HG03520 (cell line): ENCODE data around the gene TMEM88.
"Not testable (repeated sequence)": the region's sequence is repeated elsewhere in the genome, so short reads cannot be mapped to it uniquely, and the experiment has no call there.

Experiments used
- ATAC-seq: cut with Tn5 transposase; IDR thresholded peaks from one replicate; pipeline ENCODE4 v1.9.1; 2021; ENCODE audit warnings: mild to moderate bottlenecking, moderate library complexity; ENCODE audit not compliant: unreplicated experiment

The TMEM88 gene, protein sequence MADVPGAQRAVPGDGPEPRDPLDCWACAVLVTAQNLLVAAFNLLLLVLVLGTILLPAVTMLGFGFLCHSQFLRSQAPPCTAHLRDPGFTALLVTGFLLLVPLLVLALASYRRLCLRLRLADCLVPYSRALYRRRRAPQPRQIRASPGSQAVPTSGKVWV

DNA sequence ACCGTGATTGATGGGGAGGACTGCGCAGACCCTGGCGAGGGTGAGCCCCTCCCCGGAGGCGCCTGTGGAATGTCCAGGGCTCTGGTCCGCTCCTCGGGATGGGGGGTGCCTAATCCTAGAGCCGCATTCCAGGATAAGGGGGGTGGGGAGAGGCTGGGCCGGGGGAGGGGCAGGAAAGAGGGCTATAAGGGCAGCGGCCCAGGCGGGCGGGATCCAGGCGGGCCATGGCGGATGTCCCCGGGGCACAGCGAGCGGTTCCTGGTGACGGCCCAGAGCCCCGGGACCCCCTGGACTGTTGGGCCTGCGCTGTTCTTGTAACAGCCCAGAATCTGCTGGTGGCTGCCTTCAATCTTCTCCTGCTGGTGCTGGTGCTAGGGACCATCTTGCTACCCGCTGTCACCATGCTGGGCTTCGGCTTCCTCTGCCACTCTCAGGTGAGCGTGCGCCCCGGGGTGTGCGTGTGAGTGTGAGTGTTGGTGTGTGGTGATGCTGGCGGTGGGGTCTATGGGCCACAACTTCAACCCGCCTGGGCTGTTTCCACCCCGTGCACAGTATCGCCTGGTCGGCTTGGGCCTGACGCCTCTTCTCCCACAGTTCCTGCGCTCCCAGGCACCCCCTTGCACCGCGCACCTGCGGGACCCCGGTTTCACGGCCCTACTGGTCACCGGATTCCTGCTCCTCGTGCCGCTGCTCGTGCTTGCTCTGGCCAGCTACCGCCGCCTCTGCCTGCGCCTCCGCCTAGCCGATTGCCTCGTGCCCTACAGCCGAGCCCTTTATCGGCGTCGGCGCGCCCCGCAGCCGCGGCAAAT lies at the start of gene TMEM88:
Gene TMEM88, plus strand, starts transcription at position 216 of the 809 bp plus-strand sequence. Its CDS starts 9 bp downstream, at position 225.
- ATAC-seq: no peak

DNA sequence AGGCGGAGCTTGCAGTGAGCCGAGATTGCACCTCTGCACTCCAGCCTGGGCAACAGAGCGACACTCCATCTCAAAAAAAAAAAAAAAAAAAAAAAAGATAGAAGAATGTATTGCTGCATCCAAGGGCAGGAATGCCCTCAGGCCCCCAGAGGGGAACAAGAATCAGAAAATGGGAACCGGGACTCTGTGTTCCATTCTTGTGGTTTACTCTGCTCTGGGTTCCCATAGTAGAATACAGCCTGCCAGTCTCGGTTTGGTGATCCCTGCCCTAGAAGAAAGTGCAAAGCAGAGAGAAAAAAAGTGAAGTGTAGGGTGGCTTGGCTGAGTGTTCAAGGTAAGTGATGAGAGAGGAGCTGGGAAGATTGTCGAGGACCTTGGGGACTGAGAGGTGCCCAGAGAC lies 48.3 kb upstream of the TMEM88 start:
- no peak for ATAC-seq

DNA sequence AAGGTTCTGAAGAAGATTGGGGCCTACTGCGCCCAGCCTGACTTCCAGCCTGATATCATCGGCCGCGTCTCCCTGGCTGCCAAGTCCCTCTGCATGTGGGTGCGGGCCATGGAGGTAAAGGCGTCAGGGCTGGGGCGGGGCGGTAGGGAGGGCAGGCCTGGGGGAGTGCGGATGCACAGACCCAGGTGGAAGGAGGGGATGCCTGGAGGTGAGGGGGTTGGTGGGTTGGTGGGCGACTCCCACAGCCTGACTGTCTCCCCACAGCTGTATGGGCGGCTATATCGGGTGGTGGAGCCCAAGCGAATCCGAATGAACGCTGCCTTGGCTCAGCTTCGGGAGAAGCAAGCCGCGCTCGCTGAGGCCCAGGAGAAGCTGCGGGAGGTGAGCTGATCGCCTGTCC lies 47.7 kb upstream of the TMEM88 start:
- ATAC-seq: no peak

DNA sequence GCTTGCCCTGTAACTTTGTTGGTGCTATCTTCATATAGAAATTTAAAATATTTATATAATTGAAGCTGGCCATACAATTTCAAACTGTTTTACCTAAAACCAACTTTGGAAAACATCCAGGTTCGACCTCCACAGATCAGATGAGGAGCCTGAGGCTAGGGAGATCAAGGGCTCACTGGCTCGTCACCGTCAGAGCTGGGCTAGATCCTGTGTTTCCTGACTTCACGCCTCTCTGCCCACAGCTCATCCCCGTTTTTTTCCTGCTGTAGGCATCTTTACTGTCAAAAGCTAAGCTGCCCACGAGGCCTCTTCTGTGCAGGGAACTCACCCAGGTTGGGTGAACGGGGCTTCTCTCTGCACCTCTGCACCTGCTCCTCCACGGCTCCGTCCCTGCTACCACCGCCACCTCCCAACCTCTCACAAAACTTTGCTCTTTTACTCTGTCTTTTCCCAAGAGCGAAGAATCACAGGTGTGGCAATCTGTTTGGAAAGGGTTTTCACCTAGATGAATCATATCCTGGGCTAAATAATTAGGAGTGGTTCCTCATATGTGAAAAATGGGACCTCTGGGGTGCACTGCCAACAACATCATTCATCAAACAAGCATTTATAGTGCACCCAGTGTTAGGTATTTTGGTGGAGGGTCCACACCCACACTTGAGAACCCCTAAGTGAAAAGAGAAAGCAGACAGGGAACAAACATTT lies 45.6 kb upstream of the TMEM88 start:
- no peak for ATAC-seq

DNA sequence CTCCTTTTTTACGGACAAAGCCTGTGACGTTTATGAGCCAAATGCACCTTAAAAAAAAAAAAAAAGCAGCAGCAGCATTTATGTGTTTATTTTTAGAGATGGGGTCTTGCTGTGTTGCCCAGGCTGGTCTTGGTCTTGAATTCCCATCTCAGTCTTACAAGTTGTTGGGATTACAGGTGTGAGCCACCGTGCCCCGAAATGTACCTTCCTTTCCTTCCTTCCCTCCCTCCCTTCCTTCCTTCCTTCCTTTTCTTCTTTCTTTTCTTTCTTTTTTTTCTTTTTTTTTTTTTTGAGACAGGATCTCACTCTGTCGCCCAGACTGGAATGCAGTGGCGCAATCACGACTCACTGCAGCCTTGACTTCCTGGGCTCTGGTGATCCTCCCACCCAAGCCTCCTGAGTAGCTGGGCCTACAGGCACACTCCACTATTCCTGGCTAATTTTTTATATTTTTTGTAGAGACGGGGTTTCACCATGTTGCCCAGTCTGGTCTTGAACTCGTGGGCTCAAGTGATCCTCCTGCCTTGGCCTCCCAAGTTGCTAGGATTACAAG lies 45.0 kb upstream of the TMEM88 start:
- not testable (repeated sequence) for ATAC-seq

DNA sequence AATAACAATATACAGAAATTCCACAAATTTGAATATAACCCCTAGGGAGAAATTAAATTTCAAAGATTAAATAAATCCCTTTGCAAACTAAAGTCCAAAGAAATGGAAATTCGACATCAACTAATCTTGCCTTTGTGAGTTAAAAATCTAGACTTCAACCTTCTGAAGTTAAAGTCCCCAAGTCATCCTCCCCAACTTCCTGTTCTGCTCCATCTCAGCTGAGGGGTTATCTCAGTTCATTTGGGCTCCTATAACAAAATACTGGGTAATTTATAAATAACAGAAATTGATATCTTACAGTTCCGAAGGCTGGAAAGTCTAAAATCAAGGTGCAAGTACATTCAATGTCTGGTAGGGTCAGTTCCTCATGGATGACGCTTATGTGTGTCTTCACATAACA lies 43.6 kb upstream of the TMEM88 start:
- no peak for ATAC-seq

DNA sequence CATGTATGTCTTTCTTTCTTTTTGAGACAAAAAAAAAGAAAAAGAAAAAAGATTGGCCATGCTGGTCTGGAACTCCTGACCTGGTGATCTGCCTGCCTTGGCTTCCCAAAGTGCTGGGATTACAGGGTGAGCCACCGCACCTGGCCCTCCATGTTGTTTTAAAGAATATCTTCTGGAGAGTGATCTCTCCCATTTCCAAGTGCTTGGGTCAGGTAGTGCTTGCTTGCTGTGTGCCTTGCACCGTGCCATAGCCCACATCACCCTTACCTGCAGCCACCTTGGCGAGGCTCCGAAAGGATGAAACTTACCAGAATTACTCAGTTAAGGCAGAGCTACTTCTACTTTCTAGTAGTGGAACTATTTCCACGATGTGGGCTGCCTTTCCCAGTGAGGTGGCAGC lies 39.9 kb upstream of the TMEM88 start:
- ATAC-seq: no peak

DNA sequence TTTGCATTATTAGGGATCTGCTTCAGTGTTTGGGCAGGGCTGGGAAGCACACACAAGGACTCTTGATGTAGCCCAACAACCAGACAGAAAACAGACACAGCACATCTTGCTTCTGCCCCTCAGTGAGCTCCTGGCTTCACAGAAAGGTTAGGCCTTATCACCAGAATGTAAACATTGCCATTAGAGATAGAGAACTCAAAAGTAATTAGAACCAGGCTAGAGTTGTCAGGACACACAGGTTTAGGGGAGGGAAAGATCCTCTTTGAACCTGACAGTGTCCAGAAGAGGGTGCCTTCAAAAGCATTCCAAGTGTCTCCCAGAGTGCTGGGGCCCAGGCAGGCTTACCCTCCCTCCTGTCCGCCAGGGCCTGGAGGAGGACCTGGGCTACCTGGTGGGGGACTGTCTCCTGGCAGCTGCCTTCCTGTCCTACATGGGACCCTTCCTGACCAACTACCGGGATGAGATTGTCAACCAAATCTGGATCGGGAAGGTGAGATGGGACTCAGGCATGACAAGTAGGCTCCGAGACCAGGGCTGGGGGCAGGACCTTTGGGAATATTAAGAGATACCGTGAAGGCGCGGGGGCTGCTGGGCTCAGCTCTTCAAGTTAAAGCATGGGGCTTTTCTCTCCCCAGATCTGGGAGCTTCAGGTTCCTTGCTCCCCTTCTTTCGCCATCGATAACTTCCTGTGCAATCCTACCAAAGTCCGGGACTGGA lies 37.8 kb upstream of the TMEM88 start:
- no peak for ATAC-seq

DNA sequence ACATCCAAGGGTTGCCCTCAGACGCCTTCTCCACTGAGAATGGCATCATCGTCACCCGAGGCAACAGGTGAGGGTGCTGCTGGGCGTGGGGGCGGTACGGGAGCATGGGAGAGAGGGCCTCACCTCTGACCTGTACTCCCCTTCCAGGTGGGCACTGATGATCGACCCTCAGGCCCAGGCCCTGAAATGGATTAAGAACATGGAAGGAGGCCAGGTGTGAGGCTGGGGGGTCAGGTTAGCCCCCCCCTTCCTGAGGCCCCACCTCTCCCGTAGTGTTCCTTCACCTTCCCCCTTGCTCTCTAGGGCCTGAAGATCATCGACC lies 37.3 kb upstream of the TMEM88 start:
- ATAC-seq: no peak

DNA sequence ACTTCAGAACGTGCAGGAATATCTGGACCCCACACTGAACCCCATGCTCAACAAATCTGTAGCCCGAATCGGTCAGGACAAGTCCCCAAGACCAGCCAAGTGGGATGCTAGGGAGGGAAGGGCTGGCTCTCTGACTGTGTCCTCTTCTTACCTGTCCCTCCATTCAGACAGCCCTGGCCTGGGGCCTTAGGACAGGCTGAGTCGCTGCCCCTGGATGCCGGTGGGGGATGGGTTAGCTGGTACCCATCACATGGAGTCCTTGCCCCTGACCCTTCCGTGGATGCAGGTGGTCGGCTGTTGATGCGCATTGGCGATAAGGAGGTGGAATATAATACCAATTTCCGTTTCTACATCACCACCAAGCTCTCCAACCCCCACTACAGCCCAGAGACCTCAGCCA lies 36.8 kb upstream of the TMEM88 start:
- ATAC-seq: no peak

DNA sequence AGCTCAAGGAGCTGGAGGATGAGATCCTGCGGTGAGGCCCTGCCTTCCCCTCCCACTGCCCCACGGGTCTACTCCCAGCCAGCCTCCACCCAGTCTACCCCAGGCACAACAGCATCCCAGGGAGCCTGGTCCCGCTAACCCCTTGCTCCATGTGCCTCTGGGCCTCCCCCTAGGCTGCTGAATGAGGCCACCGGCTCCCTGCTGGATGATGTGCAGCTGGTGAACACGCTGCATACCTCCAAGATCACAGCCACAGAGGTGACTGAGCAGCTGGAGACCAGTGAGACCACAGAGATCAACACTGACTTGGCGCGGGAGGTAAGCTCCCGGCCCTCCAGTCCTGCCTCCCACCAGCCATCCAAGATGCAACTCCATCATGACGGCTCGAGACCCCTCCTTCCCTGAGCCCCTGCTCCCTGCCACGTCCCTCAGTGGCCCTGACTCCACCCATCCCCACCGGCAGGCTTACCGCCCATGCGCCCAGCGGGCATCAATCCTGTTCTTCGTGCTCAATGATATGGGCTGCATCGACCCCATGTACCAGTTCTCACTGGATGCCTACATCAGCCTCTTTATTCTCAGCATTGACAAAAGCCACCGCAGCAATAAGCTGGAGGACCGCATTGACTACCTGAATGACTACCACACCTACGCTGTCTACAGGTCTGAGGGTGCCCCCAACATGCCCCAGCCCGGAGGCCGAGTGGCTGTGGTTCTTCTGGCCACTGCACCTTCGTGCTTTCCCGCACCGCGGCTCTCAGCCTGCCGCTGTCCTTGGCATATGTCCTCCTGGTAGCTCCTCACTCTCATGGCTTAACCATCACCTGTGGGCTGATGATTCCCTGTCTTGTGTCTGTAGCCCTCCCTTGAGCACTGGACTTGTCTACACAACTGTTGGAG lies 35.9 kb upstream of the TMEM88 start:
- no peak for ATAC-seq

DNA sequence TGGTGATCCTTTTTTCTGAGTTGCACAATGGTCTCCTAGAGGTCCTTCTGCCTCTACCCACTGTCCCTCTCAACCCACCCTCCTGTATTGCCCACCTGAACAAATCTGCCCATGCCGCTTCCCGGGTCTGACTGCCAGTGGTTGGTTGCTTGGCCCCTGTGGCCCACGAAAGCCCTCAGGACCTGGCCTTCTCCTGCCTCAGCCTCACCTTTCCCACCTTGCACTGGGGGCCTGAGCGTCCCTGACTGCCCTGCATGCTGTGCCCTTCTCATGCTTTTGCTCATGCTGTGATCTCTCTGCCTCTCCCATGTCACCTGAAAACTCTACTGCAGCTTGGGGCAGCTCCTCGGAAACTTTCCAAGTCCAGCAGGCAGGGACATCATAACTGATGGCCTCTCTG lies 34.6 kb upstream of the TMEM88 start:
- ATAC-seq: no peak

DNA sequence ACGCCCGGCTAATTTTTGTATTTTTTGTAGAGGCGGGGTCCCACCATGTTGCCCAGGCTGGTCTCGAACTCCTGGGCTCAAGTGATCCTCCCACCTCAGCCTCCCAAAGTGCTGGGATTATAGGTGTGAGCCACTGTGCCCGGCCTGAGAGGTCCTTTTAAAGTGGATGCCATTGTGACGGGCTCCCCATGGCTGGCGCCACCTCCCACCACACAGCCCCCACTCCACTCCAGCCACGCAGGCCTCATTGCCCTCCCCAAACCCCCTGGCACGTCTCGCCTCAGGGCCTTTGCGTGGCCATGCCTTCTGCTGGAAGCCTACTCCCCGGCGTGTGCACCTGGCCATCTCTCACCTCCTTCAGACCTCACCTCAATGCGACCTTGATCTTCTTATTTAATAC lies 32.7 kb upstream of the TMEM88 start:
- ATAC-seq: no peak

DNA sequence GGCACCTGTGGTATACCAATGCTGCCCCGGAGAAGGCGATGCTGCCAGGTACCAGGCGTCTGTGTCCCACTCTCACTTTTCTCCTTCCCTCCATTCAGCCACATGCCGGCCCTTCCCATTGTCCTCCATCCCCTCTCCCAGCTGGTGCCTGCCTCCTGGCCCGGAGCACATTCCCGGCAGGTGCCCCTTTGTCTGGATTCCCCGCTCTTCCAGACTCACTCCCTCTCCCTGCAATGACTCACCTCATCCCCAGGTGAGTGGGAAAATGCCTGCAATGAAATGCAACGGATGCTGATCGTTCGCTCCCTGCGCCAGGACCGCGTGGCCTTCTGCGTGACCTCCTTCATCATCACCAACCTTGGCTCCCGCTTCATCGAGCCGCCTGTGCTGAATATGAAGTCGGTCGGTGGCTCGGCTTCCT lies 31.3 kb upstream of the TMEM88 start:
- no peak for ATAC-seq

DNA sequence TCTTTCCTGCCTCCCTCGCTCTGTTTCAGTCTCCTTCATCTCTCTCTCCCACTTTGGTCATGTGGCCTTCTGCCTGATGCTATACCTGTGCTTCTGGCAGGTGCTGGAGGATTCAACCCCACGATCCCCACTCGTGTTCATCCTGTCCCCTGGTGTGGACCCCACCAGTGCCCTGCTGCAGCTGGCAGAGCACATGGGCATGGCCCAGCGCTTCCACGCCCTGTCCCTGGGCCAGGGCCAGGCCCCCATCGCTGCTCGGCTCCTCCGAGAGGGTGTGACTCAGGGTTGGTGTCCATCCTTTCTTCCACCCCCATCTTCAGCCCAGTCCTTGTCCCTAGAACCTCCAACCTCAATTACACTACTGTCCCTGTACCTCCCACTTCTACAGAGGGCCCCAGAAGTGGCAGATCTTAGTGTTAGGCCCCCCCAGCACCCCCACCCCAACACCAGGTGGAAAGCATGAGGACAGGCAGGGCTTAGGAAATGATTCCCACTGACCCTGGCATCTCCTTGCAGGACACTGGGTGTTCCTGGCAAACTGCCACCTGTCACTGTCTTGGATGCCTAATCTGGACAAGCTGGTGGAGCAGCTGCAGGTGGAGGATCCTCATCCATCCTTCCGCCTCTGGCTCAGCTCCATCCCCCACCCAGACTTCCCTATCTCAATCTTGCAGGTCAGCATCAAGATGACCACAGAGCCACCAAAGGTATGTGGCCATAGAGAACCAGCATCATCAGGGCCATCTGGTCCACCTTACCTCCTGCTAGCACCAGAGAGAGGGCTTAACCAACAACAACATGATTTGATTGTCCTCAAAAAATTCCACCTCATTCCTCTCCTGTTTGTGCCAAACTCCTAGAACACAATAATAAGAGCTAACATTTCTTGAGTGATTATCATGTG lies 30.6 kb upstream of the TMEM88 start:
- no peak for ATAC-seq

DNA sequence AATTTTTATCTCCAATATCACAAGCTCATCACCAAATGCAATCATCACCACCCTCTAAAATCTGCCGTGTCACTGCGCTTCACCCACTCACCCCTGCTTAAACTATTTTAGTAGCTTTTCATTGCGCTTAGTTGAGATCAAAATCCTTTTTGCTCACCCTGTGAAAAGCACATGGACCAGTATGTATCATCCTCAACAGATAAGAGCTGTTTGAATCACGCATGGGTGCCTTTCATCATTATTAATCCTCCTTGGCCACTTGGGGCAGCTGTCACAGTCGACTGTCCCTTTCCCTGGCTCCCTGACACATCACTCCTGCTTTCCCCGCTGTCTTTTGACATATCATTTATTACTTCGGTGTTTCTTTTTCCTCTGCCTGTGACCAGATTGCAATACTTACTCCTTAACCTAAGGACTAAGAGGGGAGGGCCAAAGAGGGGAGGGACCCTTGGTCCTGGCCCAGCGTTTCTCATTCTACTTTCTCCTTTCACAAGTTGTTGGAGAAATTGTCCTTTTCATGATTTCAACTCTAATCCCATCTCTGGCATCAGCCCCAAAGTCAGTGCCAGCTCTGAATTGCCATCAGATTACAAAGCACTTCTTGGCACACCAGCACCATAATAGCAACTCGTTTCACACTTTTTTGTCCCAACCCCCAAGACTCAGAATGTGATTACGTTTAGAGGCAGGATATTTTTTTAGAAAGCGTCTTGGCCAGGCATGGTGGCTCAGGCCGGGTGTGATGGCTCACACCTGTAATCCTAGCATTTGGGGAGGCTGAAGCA lies 29.5 kb upstream of the TMEM88 start:
- ATAC-seq: no peak

DNA sequence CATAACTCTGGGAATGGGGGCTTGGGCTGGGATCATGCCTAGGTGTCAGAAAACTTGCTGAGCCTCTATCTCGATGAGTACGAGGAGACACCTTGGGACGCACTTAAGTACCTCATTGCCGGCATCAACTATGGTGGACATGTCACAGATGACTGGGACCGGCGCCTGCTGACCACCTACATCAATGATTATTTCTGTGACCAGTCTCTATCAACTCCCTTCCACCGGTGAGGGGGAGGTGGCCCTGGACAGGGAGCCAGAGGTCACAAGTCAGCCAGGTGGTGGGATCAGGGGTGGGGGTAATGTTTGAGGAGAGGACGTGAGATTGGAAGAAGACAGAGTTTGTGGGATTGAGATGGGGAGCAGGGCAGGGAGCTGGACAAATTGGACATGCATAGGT lies 24.2 kb upstream of the TMEM88 start:
- no peak for ATAC-seq

DNA sequence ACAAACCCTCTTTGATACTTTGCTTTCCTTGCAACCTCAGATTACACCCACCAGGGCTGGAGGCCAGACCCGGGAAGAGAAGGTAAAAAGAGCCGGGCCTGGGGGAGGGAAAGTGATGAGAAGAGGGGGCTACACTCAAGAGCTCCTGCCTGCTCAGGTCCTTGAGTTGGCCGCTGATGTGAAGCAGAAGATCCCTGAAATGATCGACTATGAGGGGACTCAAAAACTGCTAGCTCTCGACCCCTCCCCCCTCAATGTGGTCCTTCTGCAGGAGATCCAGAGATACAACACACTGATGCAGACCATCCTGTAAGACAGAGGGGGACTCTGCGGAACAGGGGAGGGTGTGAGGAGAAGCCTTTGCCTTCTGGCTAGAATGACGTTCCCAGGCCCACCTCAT lies 23.6 kb upstream of the TMEM88 start:
- no peak for ATAC-seq
